Measurements from ENCODE around the gene SCML2. TPM values are rescaled to one million over a fixed set of nuclear protein-coding genes. Genes with fewer than 3 reads are reported as not detected.
A peak's percentile ranks its signal among the peaks of the same experiment; 100 is the strongest.
"Not testable (repeated sequence)": the region's sequence is repeated elsewhere in the genome, so short reads cannot be mapped to it uniquely, and the experiment has no call there.

Gene SCML2
- 1.9 and 3.1 TPM in 2 replicates for total RNA-seq

DNA sequence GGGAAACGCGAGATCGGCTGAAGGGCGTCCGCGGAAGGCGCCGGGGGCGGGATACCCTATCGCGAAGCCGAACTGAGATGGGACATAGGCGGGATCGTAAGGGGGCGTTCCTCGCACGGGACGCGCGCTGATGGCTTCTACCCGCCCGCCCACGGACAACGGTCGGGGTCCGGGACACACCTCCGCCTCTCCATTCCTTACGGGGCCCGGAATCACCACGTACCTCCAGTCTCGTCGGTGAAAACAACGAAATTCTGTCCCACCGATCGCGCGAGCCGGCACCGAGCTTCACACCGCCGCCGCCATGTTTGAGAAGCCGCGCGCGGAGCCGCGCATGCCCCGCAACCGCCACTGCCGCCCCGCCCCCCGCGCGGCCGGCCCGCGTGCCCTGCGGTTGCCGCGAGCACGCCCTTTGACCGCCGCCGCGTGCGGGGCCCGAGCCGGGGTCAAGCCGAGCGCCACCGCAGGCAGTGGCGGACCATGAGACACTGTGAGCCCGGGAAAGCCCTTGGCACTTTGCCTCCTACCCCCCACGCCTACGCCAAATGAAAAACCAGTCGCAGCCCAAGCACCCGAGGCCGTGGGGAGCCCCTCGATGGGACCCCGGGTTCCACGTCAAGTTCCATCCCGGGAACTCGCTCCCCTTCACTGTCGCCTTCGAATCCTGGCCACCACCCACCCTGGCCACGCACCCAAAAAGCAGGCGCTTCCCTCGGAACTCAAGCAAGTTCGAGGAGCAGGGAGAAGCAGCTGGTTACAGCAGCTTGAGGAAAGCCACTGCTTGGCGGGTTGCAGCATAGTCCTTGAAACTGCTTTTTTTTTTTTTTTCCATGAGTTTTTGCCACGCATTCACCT is at the start of gene SCML2:
Gene SCML2, minus strand, starts transcription at position 320 of the 855 bp plus-strand sequence. CDS start 20,617 bp downstream, outside the sequence.
- peak; percentile 31 for DNase-seq

DNA sequence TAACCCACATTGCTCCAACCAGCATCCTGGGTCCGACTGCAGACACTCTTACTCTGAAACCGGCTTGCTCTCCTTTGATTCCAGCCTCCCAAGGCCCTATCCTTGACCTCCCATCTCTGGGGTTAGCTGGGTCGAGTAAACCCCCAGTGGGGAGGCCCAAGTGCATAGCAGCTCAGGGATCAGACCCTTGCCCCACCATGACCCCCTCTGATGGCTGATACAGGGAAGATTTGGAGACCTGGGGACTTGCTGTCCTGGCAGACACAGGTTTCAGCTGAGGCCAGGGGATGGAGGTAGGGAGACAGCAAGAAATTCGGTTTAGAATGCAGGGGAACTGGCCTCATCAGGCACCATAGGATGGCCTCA is 47.3 kb upstream of the SCML2 start:
- DNase-seq: no peak

DNA sequence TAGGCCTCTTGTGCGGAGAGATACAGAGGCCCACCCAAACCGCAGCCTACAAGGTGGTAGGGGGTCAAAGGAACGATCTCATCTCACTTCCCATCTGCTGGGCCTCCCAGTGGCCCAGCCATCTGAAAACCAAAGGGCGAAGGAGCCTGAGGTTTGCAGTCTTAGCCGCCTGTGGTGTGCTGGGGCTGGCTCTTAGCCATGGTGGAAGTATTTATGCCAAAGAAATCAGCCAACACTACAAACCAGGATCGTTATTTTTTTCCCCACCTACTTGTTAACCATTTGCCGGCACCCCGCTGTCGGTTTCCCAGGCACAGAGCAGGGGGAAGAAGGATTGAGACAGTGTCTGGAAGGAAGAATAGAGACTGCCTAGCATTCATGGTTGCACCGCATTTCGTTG is 40.0 kb upstream of the SCML2 start:
- DNase-seq: no peak

DNA sequence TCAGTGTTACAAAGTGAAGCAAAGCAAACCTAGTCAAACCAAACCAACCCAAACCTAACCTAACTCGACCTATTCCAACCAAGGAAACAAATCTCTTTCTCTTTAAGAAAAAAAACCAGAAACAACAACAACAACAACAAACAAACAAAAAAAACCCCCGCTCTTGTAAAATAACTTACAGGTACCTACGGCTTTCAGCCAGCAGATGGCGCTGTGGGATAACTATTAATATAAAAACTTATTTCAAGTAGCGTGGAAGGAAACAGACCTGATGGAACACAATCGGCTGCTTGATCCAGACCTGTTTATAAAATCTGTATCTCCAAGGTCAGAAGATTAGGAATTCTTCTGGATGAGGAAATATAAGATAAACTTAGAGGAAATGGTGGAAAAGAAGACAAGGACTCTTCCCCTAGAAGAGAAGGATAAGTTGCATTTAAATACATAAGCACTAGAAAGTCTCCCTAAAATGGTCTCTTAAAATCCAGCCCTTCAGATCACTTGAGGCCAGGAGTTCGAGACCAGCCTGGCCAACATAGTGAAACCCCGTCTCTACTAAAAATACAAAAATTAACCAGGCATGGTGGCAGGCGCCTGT is 36.6 kb upstream of the SCML2 start:
- peak; percentile 64 for DNase-seq

GRCh38 chrX:18389966-18390365 is 35.5 kb upstream of the SCML2 start:
- no peak for DNase-seq

DNA sequence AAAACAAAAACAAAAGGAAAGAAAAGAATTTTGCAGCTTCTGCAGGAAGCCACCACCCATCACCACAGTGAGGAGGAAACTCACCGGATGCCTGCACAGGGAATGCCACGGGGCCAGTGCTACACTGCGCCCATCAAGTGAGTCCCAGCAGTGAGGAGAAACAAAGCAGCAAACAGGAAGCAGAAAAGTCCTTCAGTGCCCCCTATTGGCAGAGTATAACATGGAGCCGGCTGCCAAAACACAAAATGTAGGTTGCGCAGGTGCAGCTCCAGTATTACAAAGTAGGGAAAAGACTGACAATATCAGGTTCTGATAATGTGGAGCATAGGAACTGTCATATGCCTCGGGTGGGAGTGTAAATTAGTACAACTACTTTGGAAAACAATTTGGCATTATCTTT is 23.3 kb upstream of the SCML2 start:
- DNase-seq: peak; percentile 45

GRCh38 chrX:18375131-18375805 is 20.8 kb upstream of the SCML2 start:
- not testable (repeated sequence) for DNase-seq

GRCh38 chrX:18369096-18369495 is 14.6 kb upstream of the SCML2 start:
- not testable (repeated sequence) for DNase-seq

DNA sequence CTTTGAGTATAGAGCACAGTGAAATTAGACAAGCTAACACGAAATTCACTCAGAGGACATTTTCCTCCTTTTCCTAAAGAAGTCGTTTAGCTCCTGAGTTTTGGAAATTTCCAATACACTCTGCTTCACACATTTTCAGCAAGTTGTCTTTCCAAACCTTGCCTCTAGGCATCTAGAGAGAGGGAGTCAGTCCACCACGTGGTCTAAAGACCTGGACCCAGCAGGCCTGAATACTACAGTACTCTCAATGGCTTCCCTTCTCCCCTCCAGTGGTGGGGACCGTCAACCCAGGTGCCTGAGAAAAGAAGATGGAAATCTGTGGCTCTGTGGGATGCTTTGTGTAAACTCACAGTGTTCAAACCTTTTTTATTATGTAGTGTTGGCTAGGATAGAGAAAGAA is 13.9 kb upstream of the SCML2 start:
- no peak for DNase-seq

- DNase-seq: no peak
Measured at GRCh38 chrX:18360867-18361266, 6.4 kb upstream of the SCML2 start.

DNA sequence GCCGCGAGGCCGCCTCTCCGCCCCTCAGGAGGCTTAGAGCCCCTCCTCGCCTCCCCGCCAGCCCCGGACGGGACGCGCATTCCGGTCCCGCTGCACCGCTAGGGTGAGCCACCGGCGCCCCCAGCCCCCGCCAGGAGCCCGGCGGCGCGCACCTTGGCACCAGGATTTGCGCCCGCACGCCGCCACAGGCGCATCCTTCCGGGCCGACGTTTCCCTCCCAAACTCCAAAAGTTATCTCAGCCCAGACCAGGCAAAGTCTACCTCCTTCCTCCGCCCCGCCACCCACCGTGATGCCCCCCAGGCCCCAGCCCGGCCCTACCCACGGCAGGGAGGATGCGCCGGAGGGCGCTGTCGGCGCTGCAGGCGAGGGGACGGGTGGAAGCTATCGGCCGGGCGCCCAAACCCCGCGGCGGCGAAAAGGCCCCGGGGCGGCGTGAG is 538 bp downstream of the SCML2 start:
- peak; percentile 1 for DNase-seq

GRCh38 chrX:18351784-18352183 is 2.7 kb downstream of the SCML2 start:
- no peak for DNase-seq

DNA sequence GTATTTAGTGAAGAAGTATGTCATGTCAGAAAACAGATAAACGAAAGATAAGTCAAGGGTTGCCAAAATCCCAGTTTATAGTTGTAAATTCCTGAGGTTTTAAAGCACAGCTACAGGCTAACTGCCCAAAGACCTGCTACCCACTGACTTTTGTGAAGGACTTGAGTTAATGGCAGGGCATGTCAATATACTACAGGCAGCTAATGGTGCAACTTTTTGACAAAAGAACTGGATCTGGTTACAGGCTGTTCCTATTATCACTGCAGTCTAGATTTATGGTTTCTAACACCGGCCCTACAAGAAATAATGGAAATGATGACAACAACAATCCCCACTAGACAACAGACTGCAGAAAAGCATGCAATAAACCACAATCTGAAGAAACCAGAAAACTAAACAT is 6.4 kb downstream of the SCML2 start:
- no peak for DNase-seq

- no peak for DNase-seq
Measured at GRCh38 chrX:18309401-18309800, 45.1 kb downstream of the SCML2 start.

DNA sequence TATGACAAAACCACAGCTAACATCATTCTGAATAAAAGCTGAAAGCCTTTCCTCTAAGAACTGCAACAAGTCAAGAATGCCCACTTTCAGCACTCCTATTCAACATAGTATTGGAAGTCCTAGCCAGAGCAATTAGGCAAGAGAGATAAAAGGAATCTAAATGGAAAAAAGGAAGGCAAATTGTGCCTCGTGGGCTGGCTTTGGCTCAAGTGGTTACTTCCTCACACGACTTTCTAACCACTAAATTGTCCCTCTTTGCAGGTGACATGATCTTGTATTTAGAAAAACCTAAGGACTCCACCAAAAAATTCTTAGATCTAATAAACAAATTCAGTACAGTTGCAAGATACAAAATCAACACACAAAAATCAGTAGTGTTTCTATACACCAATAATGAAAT is 57.2 kb downstream of the SCML2 start:
- DNase-seq: no peak

DNA sequence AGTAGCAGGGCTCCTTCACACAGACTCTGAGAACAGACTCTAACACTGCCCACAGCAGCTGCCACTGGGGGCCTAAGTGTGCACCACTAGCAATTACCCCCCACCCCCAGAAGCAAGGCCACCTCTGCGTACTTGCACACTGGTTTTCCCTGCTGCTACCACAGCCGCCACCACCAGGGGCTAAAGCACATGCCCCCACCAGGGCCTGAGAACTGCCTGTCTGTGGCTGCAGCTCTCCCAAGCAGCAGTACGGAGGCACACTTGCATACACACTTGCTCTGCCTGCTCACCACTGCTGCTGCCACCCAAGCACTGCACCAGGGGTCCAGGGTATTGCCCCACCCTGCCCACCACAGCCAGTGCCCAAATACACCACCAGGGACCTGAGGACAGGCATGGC is 59.6 kb downstream of the SCML2 start:
- no peak for DNase-seq

- DNase-seq: no peak
Measured at GRCh38 chrX:18291006-18291545, 63.4 kb downstream of the SCML2 start.

GRCh38 chrX:18290200-18290599 is 64.3 kb downstream of the SCML2 start:
- no peak for DNase-seq

- DNase-seq: no peak
Measured at GRCh38 chrX:18288716-18289115, 65.8 kb downstream of the SCML2 start.

DNA sequence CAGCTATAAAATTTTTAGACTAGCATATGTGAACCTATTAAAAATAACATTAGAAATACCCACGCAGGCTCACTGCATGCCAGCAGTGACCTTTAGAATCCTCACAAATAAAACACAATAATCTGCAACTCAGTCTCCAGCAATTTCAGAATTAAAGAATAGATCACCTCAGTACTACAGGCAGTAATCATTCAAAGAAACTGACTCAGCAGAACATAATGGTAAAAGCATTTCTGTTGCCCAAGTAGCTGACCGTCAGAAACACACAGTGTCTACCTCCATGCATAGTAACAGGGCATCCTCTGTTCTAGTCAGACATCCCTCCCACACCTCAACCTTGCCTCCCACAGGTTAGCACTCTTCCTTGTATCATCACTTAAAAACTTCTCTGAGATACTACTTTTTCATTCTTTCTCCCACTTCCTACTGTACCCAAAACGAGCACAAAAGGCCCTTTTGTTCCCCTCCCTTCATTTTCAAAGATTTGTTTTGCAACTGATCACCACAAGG is 68.1 kb downstream of the SCML2 start:
- DNase-seq: no peak

DNA sequence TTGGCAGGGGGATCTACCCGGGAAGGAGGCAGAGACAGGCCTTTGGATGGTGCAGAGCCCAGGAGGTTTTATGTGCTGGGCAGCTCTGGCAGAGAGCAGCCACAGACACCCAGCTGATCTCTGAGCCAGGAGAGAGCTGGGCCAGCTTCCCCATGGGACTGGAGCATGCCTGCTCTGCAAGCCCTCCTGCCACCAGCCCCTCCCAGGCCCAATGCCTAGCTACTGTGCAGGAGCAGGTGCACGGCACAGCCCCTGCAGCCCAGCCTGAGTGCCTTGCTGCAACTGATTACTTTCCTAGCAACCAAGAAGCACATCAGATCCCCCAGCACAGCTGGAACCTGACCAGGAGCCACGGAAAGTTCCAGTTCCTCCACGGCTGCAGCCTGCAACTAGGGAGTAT is 76.0 kb downstream of the SCML2 start:
- DNase-seq: no peak

DNA sequence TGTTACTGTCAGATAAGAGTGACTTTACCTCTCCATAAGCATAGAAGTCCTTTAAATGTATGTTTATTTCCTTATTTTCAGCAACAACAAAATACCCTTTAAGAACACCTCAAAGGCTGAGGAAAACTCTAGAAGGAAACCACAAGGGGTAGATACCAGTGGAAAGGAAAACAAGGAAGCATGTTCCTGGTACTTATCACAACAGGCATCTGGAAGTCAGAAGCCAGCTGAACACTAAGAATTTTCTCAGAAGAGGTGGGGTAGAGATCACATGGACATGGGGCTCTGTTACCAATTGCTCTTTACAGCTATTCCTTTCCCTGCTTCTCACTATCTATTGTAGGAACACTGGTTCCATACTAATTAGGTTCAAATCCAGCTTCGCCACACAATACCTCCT is 82.3 kb downstream of the SCML2 start:
- no peak for DNase-seq

GRCh38 chrX:18271725-18272124 is 82.8 kb downstream of the SCML2 start:
- no peak for DNase-seq

All from dermis blood vessel endothelial cell (primary cell).